Measurements from ENCODE around the gene SYNE1.
"Not testable (repeated sequence)": the region's sequence is repeated elsewhere in the genome, so short reads cannot be mapped to it uniquely, and the experiment has no call there.

SYNE1 gene

GRCh38 chr6:152148412-152148811 lies 488.8 kb downstream of the SYNE1 start:
- DNase-seq = no peak
- Histone ChIP-seq H3K4me1 (ENCODE audit: control insufficient read depth, insufficient read depth, low read length, poor library complexity, severe bottlenecking) (no peaks in the 10 kb centered on the region), H3K36me3 (ENCODE audit: control insufficient read depth, insufficient read depth, low read length) (peaks cover 88% of the 10 kb centered on the region), H3K27me3 (replicated peaks; ENCODE audit: control insufficient read depth, insufficient read depth, low read length, poor library complexity, severe bottlenecking) (no peaks in the 10 kb centered on the region), H3K9me3 (ENCODE audit: control insufficient read depth, low read length) (no peaks in the 10 kb centered on the region), H3K27ac (ENCODE audit: insufficient read depth, low read length, poor library complexity, severe bottlenecking) (no peak overlapping the region), H3K4me3 (ENCODE audit: insufficient read depth, low read depth, low read length, poor library complexity, severe bottlenecking) (no peak overlapping the region)

DNA sequence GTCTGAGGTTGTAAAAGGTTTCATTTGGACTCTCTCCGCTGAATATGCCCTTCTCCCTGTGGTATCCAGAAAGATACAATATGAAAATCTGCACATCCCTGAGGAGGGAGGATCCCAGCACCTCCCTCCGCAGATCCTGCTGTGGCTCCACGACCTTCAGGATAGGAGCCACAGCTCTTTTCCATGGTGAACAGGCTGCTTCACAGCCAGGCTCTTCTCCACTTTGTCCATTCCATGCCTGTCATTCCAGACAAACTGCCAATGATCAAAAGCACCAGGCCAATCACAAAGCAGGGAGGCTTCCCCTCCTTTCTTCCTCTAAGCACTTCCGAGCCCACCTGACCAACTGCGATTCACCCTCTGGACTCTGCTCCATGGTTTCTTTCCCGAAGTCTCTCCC lies 489.9 kb downstream of the SYNE1 start:
- no peak overlapping the region for H3K4me3 ChIP-seq (ENCODE audit: insufficient read depth, low read depth, low read length, poor library complexity, severe bottlenecking)
- H3K4me1 ChIP-seq (ENCODE audit: control insufficient read depth, insufficient read depth, low read length, poor library complexity, severe bottlenecking) = no peaks in the 10 kb centered on the region
- no peaks in the 10 kb centered on the region for H3K27me3 ChIP-seq (replicated peaks; ENCODE audit: control insufficient read depth, insufficient read depth, low read length, poor library complexity, severe bottlenecking)
- H3K9me3 ChIP-seq (ENCODE audit: control insufficient read depth, low read length) = no peaks in the 10 kb centered on the region
- H3K27ac ChIP-seq (ENCODE audit: insufficient read depth, low read length, poor library complexity, severe bottlenecking) = no peak overlapping the region
- H3K36me3 ChIP-seq (ENCODE audit: control insufficient read depth, insufficient read depth, low read length) = peaks cover 89% of the 10 kb centered on the region
- no peak for DNase-seq

DNA sequence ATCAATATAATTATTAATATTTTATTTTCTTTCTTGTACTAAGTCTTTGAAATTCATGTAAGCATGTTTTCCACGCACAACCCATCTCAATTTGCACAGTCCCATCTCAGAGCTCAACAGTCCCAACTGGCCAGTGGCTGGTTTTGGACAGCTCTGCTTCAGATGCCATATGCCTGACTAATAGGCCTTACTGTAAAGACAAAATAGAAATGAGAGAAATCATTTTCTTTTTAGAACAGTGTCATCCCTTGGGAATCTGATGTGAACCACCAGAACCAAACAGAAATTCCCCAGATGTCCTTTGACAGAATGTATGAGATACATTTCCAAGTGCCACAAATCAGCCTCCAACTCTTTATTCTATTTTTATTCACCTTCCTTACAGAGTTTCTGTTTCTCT lies 490.8 kb downstream of the SYNE1 start:
- Histone ChIP-seq H3K27me3 (replicated peaks; ENCODE audit: control insufficient read depth, insufficient read depth, low read length, poor library complexity, severe bottlenecking) (no peaks in the 10 kb centered on the region), H3K9me3 (ENCODE audit: control insufficient read depth, low read length) (no peaks in the 10 kb centered on the region), H3K4me3 (ENCODE audit: insufficient read depth, low read depth, low read length, poor library complexity, severe bottlenecking) (no peak overlapping the region), H3K36me3 (ENCODE audit: control insufficient read depth, insufficient read depth, low read length) (peaks cover 86% of the 10 kb centered on the region), H3K4me1 (ENCODE audit: control insufficient read depth, insufficient read depth, low read length, poor library complexity, severe bottlenecking) (no peaks in the 10 kb centered on the region), H3K27ac (ENCODE audit: insufficient read depth, low read length, poor library complexity, severe bottlenecking) (no peak overlapping the region)
- DNase-seq = no peak

DNA sequence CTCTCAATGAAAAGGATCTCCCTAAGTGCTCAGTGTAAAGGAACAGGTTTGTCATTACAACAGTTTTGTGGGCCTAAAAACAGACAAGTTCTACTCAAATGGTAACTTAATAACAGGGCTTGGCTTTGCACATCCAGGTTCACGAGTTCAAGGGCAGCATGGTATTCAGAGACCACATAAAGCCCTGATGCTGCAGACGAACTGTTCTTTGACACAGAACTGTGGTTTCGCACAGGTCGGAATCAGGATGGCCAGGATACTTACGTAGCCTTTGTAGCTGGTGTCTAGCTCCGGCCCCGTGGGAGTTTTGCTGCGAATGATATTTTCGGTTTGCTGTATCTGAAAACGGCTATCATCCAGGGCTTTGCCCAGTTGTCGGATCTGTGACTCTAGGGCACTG lies 493.8 kb downstream of the SYNE1 start:
- no peak for DNase-seq
- H3K4me3 ChIP-seq (ENCODE audit: insufficient read depth, low read depth, low read length, poor library complexity, severe bottlenecking) = no peak overlapping the region
- H3K27me3 ChIP-seq (replicated peaks; ENCODE audit: control insufficient read depth, insufficient read depth, low read length, poor library complexity, severe bottlenecking) = no peaks in the 10 kb centered on the region
- no peaks in the 10 kb centered on the region for H3K4me1 ChIP-seq (ENCODE audit: control insufficient read depth, insufficient read depth, low read length, poor library complexity, severe bottlenecking)
- no peaks in the 10 kb centered on the region for H3K9me3 ChIP-seq (ENCODE audit: control insufficient read depth, low read length)
- no peak overlapping the region for H3K27ac ChIP-seq (ENCODE audit: insufficient read depth, low read length, poor library complexity, severe bottlenecking)
- H3K36me3 ChIP-seq (ENCODE audit: control insufficient read depth, insufficient read depth, low read length) = peaks cover 82% of the 10 kb centered on the region

DNA sequence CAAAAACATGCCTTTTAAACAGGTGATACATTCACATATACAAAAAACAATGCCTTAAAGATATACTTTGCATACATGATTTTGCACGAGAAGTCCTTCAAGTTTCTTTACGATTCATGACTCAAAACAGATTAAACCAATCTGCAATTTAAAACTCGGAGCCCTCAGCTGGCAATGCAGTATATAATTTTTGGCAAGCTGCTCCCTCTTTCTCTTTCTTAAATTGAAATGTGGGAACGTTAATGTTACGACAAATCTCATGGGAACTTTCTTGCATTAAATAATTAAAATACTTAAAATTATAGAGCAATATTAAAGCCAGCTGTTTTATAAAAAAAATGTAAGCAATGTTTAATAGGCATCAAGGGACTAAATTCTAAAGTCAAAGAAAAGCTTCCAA lies 495.1 kb downstream of the SYNE1 start:
- H3K27me3 ChIP-seq (replicated peaks; ENCODE audit: control insufficient read depth, insufficient read depth, low read length, poor library complexity, severe bottlenecking) = no peaks in the 10 kb centered on the region
- no peaks in the 10 kb centered on the region for H3K4me1 ChIP-seq (ENCODE audit: control insufficient read depth, insufficient read depth, low read length, poor library complexity, severe bottlenecking)
- H3K9me3 ChIP-seq (ENCODE audit: control insufficient read depth, low read length) = no peaks in the 10 kb centered on the region
- H3K4me3 ChIP-seq (ENCODE audit: insufficient read depth, low read depth, low read length, poor library complexity, severe bottlenecking) = no peak overlapping the region
- no peak for DNase-seq
- peaks cover 80% of the 10 kb centered on the region for H3K36me3 ChIP-seq (ENCODE audit: control insufficient read depth, insufficient read depth, low read length)
- H3K27ac ChIP-seq (ENCODE audit: insufficient read depth, low read length, poor library complexity, severe bottlenecking) = no peak overlapping the region

DNA sequence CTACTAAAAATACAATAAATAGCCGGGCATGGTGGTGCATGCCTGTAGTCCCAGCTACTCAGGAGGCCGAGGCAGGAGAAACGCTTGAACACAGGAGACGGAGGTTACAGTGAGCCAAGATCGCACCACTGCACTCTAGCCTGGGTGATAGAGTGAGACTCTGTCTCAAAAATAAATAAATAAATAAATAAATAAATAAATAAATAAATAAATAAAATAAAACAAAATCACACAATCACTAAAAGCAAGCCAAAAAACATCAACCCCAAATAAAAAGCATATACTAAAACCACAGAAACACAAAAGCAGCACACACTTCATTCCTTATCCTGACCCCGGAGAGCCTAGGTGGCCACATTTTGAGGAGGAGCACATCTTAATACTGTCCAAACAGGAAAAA lies 498.8 kb downstream of the SYNE1 start:
- not testable (repeated sequence) for H3K4me3 ChIP-seq (ENCODE audit: insufficient read depth, low read depth, low read length, poor library complexity, severe bottlenecking); H3K4me1 ChIP-seq (ENCODE audit: control insufficient read depth, insufficient read depth, low read length, poor library complexity, severe bottlenecking); DNase-seq; H3K27ac ChIP-seq (ENCODE audit: insufficient read depth, low read length, poor library complexity, severe bottlenecking); H3K9me3 ChIP-seq (ENCODE audit: control insufficient read depth, low read length); H3K27me3 ChIP-seq (replicated peaks; ENCODE audit: control insufficient read depth, insufficient read depth, low read length, poor library complexity, severe bottlenecking)
- peaks cover 85% of the 10 kb centered on the region for H3K36me3 ChIP-seq (ENCODE audit: control insufficient read depth, insufficient read depth, low read length)

GRCh38 chr6:152136449-152136825 lies 500.7 kb downstream of the SYNE1 start:
- no peaks in the 10 kb centered on the region for H3K9me3 ChIP-seq (ENCODE audit: control insufficient read depth, low read length)
- peaks cover 91% of the 10 kb centered on the region for H3K36me3 ChIP-seq (ENCODE audit: control insufficient read depth, insufficient read depth, low read length)
- H3K27ac ChIP-seq (ENCODE audit: insufficient read depth, low read length, poor library complexity, severe bottlenecking) = no peak overlapping the region
- no peak overlapping the region for H3K4me3 ChIP-seq (ENCODE audit: insufficient read depth, low read depth, low read length, poor library complexity, severe bottlenecking)
- H3K27me3 ChIP-seq (replicated peaks; ENCODE audit: control insufficient read depth, insufficient read depth, low read length, poor library complexity, severe bottlenecking) = no peaks in the 10 kb centered on the region
- DNase-seq = no peak
- no peaks in the 10 kb centered on the region for H3K4me1 ChIP-seq (ENCODE audit: control insufficient read depth, insufficient read depth, low read length, poor library complexity, severe bottlenecking)

GRCh38 chr6:152135755-152136448 lies 501.3 kb downstream of the SYNE1 start:
- no peaks in the 10 kb centered on the region for H3K9me3 ChIP-seq (ENCODE audit: control insufficient read depth, low read length)
- H3K4me3 ChIP-seq (ENCODE audit: insufficient read depth, low read depth, low read length, poor library complexity, severe bottlenecking) = no peak overlapping the region
- no peak overlapping the region for H3K27ac ChIP-seq (ENCODE audit: insufficient read depth, low read length, poor library complexity, severe bottlenecking)
- H3K36me3 ChIP-seq (ENCODE audit: control insufficient read depth, insufficient read depth, low read length) = peaks cover 89% of the 10 kb centered on the region
- no peaks in the 10 kb centered on the region for H3K4me1 ChIP-seq (ENCODE audit: control insufficient read depth, insufficient read depth, low read length, poor library complexity, severe bottlenecking)
- no peaks in the 10 kb centered on the region for H3K27me3 ChIP-seq (replicated peaks; ENCODE audit: control insufficient read depth, insufficient read depth, low read length, poor library complexity, severe bottlenecking)
- DNase-seq = no peak

- Histone ChIP-seq H3K4me3 (ENCODE audit: insufficient read depth, low read depth, low read length, poor library complexity, severe bottlenecking) (no peak overlapping the region), H3K4me1 (ENCODE audit: control insufficient read depth, insufficient read depth, low read length, poor library complexity, severe bottlenecking) (no peaks in the 10 kb centered on the region), H3K27ac (ENCODE audit: insufficient read depth, low read length, poor library complexity, severe bottlenecking) (no peak overlapping the region), H3K27me3 (replicated peaks; ENCODE audit: control insufficient read depth, insufficient read depth, low read length, poor library complexity, severe bottlenecking) (no peaks in the 10 kb centered on the region), H3K9me3 (ENCODE audit: control insufficient read depth, low read length) (no peaks in the 10 kb centered on the region), H3K36me3 (ENCODE audit: control insufficient read depth, insufficient read depth, low read length) (peaks cover 88% of the 10 kb centered on the region)
- DNase-seq = no peak
Observed at GRCh38 chr6:152130441-152130840, 506.7 kb downstream of the SYNE1 start.

DNA sequence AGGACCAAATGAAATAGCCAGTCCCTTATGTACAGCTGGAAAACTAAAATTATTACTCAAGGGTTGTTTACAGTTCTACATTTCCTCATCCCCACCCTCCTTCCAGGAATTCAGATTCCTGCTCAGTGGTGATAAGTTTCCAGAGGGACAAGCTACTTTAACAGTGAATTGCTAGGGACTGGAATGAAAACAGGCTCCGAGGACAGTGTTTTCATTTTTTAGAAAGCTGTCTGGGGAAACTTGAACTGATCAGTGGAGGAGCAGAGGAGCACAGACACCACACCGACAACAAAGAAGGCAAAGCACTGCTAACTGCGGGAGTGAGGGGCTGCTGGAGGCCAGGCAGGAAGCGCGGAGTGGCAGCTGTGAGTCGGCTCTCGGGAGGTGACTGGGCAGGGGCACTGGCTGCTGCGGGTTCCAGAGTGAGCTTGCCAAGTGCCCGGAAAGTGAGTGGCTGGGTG lies 507.4 kb downstream of the SYNE1 start:
- no peak for DNase-seq
- no peaks in the 10 kb centered on the region for H3K4me1 ChIP-seq (ENCODE audit: control insufficient read depth, insufficient read depth, low read length, poor library complexity, severe bottlenecking)
- H3K27me3 ChIP-seq (replicated peaks; ENCODE audit: control insufficient read depth, insufficient read depth, low read length, poor library complexity, severe bottlenecking) = no peaks in the 10 kb centered on the region
- peaks cover 86% of the 10 kb centered on the region for H3K36me3 ChIP-seq (ENCODE audit: control insufficient read depth, insufficient read depth, low read length)
- no peaks in the 10 kb centered on the region for H3K9me3 ChIP-seq (ENCODE audit: control insufficient read depth, low read length)
- H3K27ac ChIP-seq (ENCODE audit: insufficient read depth, low read length, poor library complexity, severe bottlenecking) = no peak overlapping the region
- H3K4me3 ChIP-seq (ENCODE audit: insufficient read depth, low read depth, low read length, poor library complexity, severe bottlenecking) = no peak overlapping the region

All from effector memory CD4-positive, alpha-beta T cell (primary cell).